ENCODE data around the gene SPG7.
A peak's percentile ranks its signal among the peaks of the same experiment; 100 is the strongest.

Gene SPG7

DNA sequence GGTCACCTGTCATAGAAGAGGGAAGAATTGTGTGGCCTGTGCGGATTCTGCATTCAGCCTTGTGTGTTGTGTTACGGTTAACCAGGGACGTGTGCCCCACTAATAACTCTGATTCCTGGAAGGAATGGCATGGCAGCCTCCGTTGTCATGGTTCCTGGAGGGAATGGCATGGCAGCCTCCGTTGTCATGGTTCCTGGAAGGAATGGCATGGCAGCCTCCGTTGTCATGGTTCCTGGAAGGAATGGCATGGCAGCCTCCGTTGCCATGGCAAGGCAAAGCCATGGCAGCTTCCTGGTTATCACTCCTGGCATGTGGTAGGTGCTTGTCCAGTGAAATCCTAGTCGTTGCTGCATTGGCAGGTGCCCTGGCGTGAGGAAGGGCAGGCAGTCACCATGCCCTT lies 8.9 kb downstream of the SPG7 start:
- DNase-seq (ENCODE audit: low spot score): no peak

DNA sequence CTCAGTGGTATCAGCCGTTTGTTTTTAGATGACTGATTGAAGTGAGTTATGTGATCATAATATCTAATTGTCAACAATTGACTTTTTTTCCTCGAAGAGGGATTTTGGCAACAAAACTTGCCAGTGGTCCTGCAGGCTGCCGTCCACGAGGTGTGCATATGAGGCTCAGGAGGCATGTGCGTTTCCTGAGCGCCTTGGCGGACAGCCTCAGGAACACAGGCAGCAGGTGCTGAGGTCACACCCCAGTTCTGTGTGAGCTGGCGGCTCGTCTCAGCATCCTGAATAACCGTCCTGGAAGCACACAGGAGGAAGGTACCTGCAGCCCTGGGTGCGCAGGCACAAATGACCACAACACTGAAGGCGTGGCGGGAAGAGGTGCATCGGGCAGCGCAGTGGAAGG lies 11.7 kb downstream of the SPG7 start:
- DNase-seq (ENCODE audit: low spot score): no peak

DNA sequence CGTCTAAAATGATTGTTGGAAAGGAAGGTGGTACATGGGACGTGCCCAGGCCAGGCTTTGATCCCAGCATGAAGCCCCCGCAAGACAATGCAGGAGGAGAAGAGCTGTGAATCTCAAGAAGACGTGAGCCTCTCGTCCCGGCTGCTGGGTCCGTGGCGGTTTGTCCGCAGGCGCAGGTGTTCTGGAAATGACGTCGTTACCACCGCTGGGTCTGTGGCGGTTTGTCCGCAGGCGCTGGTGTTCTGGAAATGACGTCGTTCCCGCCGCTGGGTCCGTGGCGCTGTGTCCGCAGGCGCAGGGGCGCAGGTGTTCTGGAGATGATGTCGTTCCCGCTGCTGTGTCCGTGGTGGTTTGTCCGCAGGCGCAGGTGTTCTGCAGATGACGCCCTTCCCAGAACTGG lies 14.1 kb downstream of the SPG7 start:
- DNase-seq (ENCODE audit: low spot score): no peak

DNA sequence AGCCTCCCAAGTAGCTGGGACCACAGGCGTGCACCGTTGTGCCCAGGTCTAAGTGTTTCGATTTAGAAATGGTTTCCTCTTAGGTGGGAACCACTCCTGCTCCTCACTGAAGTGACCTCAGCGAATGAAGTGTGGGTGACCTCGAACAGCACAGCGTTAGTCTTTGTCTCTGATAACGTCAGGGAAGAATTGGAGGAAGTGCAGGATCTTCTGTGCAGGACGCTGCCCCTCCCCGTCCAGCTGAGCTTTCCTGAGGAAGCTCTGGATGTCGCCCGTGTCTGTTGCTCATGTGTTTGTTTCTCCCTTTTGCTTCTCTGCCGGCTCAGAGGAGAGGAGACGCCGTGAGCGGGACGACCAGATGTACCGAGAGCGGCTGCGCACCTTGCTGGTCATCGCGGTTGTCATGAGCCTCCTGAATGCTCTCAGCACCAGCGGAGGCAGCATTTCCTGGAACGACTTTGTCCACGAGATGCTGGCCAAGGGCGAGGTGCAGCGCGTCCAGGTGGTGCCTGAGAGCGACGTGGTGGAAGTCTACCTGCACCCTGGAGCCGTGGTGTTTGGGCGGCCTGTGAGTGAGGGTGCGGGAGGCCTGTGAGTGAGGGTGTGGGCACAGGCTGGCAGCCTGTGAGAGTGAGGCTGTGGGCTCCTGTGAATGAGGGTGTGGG lies 15.6 kb downstream of the SPG7 start:
- no peak for DNase-seq (ENCODE audit: low spot score)

DNA sequence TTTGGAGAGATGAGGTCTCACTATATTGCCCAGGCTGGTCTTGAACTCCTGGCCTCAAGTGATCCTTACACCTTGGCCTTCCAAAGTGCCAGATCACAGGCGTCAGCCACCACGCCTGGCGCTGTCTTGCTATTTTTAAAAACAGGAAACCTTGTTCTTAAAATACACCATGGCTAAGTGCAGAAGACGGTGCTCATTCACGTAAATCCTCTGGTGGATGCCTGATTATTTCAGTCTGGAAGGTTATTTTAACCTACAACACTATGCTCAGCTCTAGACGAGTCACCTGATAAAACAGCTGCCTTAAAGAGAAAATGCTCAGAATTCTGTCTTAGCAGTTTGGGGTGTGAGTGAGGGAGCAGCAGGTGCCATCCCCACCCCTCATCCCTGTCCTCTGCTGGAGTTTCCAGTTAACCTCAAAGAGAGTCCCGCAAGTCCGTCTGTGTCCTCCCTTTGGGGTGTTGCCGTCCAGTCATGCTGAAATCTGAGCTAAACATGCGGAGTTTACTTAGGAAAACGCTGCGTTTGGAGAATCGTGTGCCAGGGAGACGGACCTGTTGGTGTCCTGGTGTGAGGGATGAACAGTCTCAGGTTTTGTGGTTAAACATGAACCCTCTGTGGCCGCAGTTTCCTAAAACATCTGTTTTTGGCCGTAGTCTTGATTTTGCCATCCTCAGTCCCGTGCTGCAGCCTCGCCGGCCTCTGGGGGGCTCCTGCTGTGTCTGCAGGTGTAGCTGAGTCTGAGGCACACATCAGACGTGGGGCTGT lies 17.1 kb downstream of the SPG7 start:
- no peak for DNase-seq (ENCODE audit: low spot score)

DNA sequence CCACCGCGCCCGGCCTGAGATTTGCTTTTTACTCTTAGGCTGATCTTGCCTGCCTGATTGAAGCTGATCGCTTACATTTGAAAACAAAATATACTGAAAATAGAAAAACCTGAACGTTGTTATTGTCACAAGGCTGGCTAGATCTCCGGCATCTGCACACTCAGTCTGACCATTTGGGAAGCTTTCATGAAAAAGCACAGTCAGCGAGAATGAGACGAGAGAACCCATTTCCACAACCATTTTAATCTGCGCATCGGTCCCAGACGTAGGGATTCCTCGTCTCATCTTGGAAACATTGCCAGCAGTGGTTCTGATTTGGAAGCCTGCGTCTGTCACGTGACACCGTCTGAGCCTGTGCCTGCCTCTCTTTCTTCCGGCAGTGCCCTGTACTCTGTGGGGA lies 20.9 kb downstream of the SPG7 start:
- DNase-seq (ENCODE audit: low spot score): no peak

DNA sequence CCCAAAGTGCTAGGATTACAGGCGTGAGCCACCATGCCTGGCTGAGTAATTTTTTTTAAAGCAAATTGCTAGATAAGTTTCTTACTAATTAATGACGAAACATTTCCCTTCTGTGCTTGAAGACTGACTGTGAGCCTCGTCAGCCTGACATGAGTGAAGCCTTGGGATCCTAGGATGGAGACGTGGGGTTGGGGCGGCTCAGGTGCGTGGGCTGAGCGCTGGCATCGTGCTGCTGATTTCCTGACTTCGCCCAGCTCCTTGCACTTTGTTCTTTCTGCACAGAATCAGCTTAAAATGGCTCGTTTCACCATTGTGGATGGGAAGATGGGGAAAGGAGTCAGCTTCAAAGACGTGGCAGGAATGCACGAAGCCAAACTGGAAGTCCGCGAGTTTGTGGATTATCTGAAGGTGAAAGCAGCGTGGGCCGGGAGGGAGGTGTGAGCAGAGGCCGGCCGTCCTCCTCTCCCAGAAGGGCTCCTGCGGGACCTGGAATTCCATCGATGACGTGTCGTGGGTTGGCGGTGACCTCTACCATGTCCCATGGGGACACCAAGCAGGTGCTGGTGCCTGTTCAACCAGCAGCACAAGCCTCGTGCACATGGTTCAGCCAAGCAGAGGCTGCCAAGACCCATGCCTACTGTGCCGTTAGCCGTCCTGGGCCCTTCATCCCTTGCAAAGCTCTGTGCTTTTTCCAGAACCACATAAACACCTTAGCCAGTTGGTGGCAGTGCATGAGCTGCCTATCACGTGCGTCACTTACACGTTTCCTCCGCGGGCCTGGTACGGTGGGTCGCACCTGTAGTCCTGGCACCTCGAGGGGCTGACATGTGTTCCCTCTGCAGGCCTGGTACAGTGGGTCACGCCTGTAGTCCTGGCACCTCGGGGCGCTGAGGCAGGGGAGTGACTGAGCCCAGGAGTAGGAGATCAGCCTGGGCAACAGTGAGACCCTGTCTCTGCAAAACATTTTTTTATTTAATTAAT lies 22.5 kb downstream of the SPG7 start:
- DNase-seq (ENCODE audit: low spot score): no peak

DNA sequence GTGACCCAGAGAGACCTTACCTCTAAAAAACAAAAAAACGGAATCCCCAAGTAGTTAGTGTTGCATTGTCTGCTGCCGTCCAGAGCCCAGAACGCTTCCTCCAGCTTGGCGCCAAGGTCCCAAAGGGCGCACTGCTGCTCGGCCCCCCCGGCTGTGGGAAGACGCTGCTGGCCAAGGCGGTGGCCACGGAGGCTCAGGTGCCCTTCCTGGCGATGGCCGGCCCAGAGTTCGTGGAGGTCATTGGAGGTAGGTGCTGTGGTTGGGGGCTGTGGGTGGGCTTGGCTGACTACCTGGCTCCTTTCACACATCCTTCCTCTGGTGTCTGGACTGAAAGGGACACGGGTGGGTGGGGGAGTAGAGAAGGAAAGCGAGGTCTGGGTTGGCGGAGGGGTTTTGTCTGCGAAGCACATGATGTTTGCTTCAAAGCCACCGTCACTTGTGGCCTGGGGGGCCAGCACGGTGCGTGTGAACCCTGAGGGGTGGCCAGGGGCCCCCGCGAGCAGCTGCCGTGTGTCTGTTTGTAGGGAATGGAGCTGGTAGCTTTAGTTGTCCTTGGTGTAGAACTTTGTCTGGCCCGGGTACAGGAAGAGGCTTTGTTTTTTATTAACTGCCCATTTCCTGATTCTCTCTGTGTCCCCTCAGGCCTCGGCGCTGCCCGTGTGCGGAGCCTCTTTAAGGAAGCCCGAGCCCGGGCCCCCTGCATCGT lies 23.8 kb downstream of the SPG7 start:
- DNase-seq (ENCODE audit: low spot score): no peak

DNA sequence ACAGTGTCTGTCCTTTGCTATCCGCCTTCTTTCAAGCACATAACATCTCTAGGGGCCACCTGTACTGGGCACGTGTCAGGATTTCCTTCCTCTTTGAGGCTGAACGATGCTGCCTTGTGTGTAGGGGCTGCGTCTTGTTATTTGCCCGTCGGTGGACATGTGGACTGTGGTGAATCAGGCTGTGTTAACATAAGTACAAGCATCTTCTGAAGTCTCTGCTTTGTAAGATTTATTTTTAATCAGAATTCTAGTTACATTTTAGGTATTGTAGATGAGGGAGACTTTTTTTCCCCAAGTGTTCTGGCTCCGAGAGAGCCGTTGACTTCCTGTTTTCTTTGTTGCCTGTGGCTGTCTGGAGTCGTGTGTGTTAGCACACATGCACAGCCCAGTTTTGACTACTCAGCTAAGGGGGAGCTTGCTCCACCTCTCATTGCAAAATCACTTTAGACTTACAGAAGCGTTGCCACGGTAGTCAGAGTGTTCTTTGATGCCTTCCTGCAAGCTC lies 26.1 kb downstream of the SPG7 start:
- peak; percentile 65 for DNase-seq (ENCODE audit: low spot score)

DNA sequence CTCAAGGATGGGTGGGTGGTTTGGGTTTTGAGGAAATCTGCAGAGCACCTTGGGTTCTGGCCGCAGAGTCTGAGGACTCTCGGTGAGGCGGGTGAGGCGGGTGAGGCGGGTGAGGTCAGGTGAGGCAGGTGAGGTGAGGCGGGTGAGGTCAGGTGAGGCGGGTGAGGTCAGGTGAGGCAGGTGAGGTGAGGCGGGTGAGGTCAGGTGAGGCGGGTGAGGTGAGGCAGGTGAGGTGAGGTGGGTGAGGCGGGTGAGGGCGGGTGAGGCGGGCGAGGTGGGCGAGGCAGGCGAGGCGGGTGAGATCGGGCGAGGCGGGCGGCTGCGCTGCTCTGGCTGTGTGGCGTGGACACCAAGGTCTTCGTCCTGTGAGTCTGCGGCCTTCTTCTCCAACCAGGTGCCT lies 28.2 kb downstream of the SPG7 start:
- DNase-seq (ENCODE audit: low spot score): no peak

DNA sequence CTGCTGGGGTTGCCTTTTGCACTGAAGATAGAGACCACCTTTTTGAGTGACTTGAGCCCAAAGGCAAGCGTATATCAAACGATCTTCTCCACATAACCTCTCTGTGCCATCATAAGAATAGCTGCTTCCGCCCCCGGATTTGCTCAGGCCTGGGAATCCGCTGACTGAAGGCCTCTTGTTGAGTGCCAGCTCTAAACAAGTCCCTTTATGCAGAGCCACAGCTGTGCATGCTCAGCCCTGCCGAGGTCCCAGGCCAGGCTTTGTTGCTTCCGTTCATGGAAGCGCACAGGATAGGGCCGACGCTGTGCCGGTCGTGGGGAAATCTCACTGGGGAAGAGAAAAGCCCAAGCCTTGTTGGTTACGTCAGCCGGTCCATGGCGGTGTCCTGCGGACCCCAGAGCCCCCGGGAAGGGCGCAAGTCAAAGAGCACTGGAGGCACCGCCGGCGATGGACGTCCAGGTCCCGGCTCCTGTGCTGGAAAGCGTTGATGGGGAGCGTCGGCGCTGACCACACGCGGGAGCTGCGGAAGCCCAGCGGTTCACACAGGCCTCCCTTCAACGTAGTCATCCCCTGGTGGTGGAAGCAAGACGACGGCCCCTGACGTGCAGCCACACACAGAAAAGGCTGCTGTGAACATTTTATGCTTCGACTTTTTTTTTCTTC lies 28.8 kb downstream of the SPG7 start:
- DNase-seq (ENCODE audit: low spot score): no peak

DNA sequence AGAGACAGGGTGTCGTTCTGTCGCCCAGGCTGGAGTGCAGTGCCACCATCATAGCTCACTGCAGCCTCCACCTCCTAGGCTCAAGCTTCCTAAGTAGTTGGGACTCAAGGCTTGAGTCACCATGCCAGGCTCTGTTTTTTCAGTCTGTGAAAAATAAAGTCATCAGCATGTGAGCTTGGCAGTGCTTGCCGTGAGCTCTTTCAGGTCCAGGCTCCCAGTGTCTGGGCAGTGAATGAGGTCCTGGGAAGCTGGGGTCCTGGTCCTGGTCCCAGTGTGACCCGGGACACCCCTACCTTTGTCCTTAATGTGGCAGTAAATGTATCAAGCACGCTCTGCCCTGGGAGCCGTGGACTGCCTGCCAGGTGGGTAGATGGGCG lies 29.3 kb downstream of the SPG7 start:
- no peak for DNase-seq (ENCODE audit: low spot score)

DNA sequence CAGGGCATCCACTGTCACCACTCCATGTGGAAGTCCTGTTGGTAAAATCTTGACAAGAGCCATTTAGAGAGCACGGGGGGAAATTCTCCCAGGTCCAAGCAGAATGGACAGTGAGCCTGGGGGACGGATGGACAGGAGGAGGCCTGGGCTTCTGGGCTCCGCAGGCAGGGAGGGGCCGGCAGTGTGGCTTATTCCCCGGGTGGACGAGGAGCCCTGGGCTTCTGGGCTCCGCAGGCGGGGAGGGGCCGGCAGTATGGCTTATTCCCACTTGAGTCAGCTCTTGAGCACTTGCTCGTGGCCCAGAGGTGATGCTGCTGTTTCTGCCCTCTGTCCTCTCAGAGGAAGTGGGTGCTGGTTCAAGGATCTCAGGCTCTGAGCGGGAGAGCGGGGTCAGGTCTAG lies 30.1 kb downstream of the SPG7 start:
- DNase-seq (ENCODE audit: low spot score): no peak

DNA sequence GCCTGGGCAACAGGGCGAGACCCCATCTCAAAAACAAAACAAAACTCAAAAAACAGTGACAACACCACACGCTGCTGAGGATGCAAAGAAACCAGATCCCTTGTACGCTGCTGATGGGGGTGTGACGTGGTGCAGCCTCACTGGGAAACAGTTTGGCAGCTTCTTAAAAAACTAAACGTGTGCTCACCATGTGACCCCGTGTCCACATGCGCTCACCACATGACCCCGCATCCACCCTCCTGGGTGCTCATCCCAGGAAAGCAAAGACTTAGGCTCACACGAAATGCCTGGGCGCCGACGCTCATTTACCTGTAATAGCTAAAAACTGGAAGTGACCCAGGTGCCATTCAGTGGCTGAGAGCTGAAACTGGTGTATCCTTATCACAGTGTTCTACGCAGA lies 32.4 kb downstream of the SPG7 start:
- DNase-seq (ENCODE audit: low spot score): no peak

DNA sequence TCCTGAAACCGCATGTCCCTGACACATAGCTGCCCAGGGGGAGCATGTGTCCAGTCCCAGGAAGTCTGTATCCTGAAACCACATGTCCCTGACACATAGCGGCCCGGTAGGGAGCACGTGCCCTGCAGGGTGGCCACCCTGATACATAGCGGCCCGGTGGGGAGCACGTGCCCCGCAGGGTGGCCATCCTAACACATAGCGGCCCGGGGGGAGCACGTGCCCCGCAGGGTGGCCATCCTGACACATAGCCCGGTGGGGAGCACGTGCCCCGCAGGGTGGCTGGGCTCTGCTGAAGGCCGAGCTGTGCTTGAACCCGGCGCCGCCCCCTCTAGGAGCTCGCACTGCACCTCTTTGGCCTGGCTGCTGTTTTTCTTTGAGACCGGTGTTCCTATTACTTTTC lies 33.6 kb downstream of the SPG7 start:
- DNase-seq (ENCODE audit: low spot score): no peak

DNA sequence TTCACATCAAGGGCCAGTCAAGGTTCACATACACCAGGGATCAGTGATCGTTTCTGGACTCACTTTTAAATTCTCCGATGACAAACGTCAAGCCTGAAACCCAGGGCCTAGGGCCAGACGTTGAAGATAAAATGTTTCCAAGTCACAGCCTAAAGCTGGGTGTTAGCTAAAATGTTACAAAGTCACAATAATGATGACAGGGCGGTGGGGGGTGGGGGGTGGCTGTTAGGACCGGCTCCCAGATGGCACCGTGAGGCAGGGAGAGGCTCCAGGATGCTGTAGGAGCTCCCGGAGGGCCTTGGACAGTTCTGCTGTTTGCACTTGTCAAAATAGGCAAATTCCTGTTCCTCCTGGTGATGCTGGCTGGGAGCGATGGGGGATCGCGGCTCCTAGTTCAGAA lies 35.9 kb downstream of the SPG7 start:
- no peak for DNase-seq (ENCODE audit: low spot score)

DNA sequence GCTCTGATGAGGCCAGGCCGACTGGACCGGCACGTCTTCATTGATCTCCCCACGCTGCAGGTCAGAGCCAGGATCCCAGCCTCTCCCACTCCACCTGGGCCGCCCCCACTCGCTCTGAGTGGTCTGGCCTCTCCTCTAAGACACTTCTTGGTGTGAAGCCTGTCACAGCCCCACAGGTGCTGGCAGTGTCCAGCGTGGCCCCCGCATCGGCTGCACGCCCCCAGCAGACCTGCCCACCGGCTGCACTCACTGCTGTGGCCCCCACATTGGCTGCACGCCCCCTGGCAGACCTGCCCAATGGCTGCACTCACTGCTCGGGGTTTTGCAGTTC lies 36.5 kb downstream of the SPG7 start:
- DNase-seq (ENCODE audit: low spot score): no peak

DNA sequence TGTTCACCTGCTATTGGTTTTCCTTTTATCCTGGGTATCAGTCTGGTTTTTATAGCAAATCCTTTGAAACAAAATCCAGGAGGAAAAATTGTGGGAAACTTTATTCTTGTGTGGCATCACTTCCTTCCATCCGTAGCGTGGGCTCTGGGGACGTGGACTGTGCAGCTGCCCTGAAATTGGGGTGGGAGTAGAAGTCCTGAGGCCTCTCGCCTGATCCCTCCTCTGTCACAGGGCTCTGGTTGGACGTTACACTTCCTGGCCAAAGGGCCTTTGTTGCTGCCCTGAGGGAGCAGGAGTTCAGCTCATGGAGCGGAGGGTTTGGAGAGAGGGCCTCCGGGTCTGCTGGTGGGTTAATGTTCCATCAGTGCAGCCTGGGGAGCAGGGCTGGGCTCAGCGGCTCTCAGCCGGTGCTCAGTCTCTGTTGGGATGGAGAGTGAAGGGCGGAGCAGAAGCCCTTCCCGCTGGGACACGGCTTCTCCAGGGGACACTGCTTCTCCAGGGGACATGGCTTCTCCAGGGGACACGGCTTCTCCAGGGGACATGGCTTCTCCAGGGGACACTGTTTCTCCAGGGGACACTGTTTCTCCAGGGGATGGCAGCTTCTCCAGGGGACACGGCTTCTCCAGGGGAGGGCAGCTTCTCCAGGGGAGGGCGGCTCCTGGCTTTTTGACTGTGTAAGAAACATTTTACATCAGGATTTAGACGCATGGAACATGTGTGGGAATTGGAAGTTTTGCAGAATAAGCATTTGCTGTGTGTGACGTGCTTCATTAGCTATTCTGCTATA lies 37.0 kb downstream of the SPG7 start:
- DNase-seq (ENCODE audit: low spot score): no peak

DNA sequence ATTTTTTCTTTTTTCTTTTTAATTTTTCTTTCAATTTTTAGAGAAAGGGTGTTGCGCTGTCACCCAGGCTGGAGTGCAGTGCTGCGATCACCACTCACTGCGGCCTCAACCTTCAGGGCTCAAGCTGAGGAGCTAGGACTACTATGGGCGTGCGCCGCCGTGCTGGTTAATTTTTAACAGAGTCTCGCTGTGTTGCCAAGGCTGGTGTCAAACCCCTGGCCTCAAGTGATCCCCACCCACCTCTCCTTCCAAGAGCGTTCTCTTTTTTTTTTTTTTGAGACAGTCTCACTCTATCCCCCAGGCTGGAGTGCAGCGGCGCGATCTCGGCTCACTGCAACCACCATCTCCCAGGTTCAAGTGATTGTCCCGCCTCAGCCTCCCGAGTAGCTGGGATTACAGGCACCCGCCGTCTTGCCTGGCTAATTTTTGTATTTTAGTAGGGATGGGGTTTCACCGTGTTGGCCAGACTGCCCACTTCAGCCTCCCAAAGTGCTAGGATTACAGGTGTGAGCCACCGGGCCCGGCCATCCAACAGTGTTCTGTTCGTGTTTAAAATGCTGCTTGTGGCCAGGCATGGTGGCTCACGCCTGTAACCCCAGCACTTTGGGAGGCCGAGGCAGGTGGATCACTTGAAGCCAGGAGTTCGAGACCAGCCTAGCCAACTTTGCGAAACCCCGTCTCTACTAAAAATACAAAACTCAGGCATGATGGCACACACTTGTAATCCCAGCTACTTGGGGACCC lies 37.8 kb downstream of the SPG7 start:
- no peak for DNase-seq (ENCODE audit: low spot score)

DNA sequence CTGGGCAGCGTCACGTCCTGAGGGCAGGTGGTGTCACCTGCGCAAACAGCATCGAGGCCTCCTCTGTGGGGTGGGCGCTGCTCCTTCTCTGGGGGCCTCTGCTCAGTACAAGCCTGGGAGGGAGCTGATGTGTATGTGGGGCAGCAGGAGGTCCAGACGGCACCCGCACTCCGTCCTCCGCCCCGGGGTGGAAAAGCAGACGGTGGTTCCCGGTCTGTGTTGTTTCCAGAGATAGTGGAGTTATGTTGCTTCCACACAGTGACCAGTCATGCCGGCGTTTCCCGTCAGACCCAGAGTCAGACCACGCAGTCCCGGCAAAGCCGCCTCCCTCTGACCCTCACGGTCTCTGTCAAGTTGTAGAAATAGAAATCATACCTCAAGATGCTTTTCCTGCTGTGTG lies 38.6 kb downstream of the SPG7 start:
- DNase-seq (ENCODE audit: low spot score): no peak
